Measurements from ENCODE around the gene TRIM47.

DNA sequence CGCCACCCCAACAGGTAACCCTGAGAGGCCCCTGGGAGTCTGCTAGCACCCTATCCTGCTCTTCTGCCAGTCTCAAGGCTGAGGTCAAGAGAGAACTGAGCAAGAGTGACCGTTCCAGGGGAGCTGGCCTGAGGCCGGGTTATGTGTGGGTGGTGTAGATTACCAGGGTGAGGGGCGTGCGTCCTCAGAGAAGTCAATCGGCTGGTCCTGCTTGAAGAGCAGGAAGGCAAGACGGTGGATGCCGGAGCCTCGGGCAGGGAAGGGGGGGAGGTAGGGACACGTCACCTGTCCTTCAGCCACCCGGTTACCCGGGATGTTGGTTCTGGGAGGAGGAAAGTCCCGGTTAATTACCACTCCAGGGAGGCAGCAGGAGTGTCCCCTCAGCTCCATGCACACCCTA lies 21.0 kb upstream of the TRIM47 start:
- TF ChIP-seq POLR2A (IDR thresholded peaks at IDR 0.05) = no peak
- TF ChIP-seq, protein P1, sequence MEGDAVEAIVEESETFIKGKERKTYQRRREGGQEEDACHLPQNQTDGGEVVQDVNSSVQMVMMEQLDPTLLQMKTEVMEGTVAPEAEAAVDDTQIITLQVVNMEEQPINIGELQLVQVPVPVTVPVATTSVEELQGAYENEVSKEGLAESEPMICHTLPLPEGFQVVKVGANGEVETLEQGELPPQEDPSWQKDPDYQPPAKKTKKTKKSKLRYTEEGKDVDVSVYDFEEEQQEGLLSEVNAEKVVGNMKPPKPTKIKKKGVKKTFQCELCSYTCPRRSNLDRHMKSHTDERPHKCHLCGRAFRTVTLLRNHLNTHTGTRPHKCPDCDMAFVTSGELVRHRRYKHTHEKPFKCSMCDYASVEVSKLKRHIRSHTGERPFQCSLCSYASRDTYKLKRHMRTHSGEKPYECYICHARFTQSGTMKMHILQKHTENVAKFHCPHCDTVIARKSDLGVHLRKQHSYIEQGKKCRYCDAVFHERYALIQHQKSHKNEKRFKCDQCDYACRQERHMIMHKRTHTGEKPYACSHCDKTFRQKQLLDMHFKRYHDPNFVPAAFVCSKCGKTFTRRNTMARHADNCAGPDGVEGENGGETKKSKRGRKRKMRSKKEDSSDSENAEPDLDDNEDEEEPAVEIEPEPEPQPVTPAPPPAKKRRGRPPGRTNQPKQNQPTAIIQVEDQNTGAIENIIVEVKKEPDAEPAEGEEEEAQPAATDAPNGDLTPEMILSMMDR (IDR thresholded peaks at IDR 0.05) = no peak
